Activated naive CD8-positive, alpha-beta T cell (primary cell): ENCODE measurements around the gene GABRB1.
A peak's percentile ranks its signal among the peaks of the same experiment; 100 is the strongest.

Source experiments
- H3K27ac Mint-ChIP-seq: one replicate; pipeline ENCODE4 v1.8.0; 2021; ENCODE audit warnings: mixed read lengths
- H3K27me3 Mint-ChIP-seq: one replicate; pipeline ENCODE4 v1.8.0; 2021; ENCODE audit warnings: mixed read lengths
- H3K36me3 Mint-ChIP-seq: one replicate; pipeline ENCODE4 v1.8.0; 2021; ENCODE audit warnings: mixed read lengths
- H3K4me1 Mint-ChIP-seq: one replicate; pipeline ENCODE4 v1.8.0; 2021; ENCODE audit warnings: low read depth, mixed read lengths
- H3K4me3 Mint-ChIP-seq: one replicate; pipeline ENCODE4 v1.8.0; 2021; ENCODE audit warnings: mild to moderate bottlenecking, mixed read lengths
- H3K9me3 Mint-ChIP-seq: one replicate; pipeline ENCODE4 v1.8.0; 2021; ENCODE audit warnings: low read depth, mixed read lengths

Gene GABRB1

DNA sequence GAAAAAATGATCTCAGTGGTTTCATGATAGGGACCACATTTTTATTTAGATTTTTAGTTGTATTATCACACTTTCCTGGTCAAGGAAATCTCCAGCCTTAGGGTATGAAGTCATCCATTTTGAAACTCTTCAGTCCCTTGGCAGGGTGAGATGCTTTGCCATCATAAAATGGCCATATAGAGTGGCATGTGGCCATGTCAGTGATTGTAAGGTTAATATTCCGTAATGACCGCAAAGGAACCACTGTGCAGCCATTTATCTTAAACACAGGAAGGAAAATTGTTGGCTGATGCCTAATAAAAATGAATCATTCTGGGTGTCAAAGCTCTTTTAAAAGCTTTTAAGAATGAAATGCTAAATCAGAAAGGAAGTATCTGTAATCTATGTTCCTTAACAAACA is 396.6 kb downstream of the GABRB1 start:
- no peaks in the 10 kb centered on the region for H3K27me3 Mint-ChIP-seq
- no peak overlapping the region for H3K4me3 Mint-ChIP-seq
- no peaks in the 10 kb centered on the region for H3K9me3 Mint-ChIP-seq
- H3K36me3 Mint-ChIP-seq = no peaks in the 10 kb centered on the region
- no peaks in the 10 kb centered on the region for H3K4me1 Mint-ChIP-seq
- no peak overlapping the region for H3K27ac Mint-ChIP-seq

DNA sequence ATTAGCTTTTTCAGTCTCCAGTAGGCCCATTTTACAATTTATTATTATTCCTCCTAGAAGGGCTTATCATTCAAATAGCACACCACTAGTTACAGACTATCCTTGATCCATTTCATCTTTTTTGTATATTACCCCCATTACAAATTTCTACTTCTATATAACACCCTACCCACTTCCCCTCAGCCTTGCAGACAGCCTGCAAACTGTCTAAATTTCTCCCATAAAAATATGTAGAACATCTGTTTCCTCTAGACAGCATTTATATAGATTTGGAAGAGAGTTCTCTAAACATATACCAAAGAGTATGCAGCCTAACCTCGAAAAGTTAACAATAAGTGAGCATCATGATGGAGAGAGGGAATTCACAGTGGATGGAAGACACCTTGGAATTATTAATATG is 401.4 kb downstream of the GABRB1 start:
- no peak overlapping the region for H3K4me3 Mint-ChIP-seq

DNA sequence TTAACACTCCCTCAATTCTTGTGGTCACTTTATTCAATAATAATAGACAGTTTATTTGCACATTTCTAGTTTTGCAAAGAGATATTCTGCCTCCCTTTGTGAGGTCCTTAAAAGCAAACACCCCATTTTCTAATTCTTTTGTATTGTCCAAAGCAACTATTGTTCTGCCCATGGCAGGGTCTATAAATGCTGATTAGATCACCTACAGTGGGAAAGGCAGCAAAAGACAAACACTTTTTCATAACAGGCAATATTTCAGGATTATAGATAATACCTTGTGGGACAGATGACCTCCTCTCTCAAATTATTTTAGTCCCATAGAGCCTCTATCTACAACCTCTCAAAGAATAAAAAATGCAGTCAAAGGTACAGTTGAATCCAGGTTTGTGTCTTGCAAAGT is 403.6 kb downstream of the GABRB1 start:
- Mint-ChIP-seq H3K27me3 (peaks cover 3% of the 10 kb centered on the region), H3K4me1 (no peaks in the 10 kb centered on the region), H3K36me3 (peaks cover 2% of the 10 kb centered on the region), H3K27ac (no peak overlapping the region), H3K4me3 (no peak overlapping the region), H3K9me3 (no peaks in the 10 kb centered on the region)

More for the DNA sequence above, 401.4 kb downstream of the GABRB1 start:
- Mint-ChIP-seq H3K27ac (no peak overlapping the region), H3K9me3 (no peaks in the 10 kb centered on the region), H3K27me3 (peaks cover 3% of the 10 kb centered on the region), H3K4me1 (no peaks in the 10 kb centered on the region), H3K36me3 (peaks cover 2% of the 10 kb centered on the region)

DNA sequence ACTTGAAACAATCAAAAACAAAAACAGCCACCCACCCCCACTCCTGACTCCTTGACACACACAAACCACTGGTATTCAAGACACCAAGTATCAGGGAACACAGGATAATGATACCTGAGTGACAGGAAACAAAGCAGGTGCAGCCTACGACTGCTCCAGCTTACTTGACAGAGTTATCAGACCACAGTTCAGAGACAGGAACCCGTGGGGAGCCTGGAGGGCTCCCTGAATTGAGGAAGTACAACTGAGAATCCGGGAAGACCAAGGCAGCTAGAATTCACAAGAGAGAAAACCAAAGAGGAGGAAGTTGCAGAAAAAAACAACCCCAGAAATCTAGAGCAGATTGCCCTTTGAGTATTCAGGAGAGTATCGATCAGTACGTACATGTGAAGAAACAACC is 411.6 kb downstream of the GABRB1 start:
- H3K36me3 Mint-ChIP-seq = peaks cover 4% of the 10 kb centered on the region
- H3K27ac Mint-ChIP-seq = no peak overlapping the region
- H3K4me3 Mint-ChIP-seq = no peak overlapping the region
- no peaks in the 10 kb centered on the region for H3K27me3 Mint-ChIP-seq
- H3K4me1 Mint-ChIP-seq = peaks cover 5% of the 10 kb centered on the region
- H3K9me3 Mint-ChIP-seq = no peaks in the 10 kb centered on the region

DNA sequence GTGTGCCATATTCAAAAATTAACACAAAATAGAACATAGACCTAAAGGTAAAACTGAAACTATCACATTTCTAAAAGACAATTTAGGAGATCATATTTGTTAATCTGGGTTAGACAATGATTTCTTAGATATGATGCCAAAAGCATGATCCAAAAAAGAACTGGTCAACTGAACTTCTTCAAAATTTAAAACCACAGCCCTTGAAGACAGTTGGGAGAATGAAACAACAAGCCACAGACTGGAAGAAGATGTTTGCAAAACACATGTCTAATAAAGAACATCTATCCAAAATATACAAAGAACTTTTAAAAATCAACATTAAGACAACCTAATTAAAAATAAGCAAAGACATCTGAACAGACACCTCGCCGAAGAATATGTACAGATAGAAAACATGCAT is 412.7 kb downstream of the GABRB1 start:
- Mint-ChIP-seq H3K4me1 (peaks cover 5% of the 10 kb centered on the region), H3K9me3 (no peaks in the 10 kb centered on the region), H3K4me3 (no peak overlapping the region), H3K27me3 (no peaks in the 10 kb centered on the region), H3K36me3 (peaks cover 5% of the 10 kb centered on the region), H3K27ac (no peak overlapping the region)

DNA sequence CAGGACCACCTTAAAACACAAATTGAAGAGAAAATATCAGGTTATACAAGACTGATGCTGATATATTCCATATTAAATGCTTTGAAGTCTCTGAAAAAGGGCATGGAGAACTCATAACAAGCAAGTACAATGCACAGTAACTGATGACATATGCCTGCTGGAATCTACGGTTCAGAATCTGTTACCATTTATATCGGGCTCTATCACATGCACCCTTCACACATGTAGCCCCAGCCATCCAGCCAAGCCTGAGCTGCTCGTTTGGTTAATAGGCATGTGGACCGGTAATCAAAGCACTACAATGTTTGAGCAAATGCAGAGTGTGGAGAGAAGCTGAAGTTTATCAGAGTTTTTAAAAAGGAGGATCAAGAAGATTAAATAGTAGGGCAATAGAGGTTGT is 420.3 kb downstream of the GABRB1 start:
- H3K9me3 Mint-ChIP-seq = no peaks in the 10 kb centered on the region
- H3K4me3 Mint-ChIP-seq = no peak overlapping the region
- peaks cover 18% of the 10 kb centered on the region for H3K36me3 Mint-ChIP-seq
- H3K4me1 Mint-ChIP-seq = peaks cover 5% of the 10 kb centered on the region
- peak overlapping the region; percentile 35 for H3K27ac Mint-ChIP-seq
- H3K27me3 Mint-ChIP-seq = no peaks in the 10 kb centered on the region

DNA sequence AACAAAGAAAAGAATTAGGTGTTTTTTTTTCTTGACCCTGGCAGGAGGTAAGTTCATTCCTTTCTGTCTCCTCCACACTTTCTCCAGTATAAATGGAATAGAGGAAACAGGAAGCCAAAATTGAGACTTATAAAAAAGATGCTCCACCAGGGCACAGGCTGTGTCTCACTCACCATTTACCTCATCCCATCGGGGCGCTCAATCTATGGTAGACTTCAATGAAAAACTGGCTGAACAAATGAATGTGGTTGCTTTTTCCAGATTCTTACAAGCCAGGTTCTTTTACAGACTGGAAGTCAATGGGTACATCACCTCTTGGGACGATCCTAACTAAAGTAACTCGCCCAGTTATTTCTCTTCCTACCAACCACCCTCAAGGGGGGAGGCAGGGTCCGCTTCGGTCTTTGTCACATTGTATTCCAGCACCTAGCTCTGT is 431.4 kb downstream of the GABRB1 start:
- Mint-ChIP-seq H3K4me1 (peaks cover 37% of the 10 kb centered on the region), H3K27ac (peak overlapping the region; percentile 83), H3K9me3 (no peaks in the 10 kb centered on the region), H3K36me3 (peaks cover 10% of the 10 kb centered on the region), H3K27me3 (no peaks in the 10 kb centered on the region), H3K4me3 (peak overlapping the region; percentile 91)

DNA sequence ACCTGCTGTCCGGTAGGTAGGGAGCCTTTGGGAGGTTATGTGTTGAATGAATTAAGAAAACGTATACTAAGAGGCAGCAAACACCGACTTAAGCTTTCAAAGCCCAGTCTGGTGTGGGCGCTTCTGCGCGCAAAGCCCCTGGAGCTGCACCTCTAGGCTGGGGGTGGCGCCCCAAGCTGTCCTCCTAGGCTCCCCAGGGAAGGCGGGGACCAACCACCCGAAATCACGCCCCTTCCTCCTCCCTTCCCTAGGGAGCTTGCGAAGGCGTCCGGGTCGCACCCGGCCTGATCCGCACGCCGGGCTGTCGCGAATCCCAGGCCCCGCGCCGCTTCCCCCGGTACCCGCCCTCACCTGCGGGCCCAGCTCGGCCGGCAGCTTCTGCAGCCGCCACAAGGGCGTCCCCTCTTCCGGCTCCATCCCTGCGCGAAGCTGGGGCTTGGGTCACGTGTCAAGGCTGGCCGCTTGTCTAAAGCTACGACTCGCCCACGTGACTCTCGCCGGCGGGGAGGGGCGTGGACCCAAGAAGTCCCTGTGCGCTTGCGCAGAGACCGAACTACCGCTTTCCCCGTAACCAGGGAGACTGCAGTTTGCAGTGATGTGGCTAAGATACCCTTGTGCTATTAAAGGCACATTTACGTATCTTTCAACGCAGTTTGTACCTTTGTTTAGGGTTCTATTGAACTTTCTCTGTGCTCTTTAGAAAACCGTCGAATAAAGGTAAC is 432.0 kb downstream of the GABRB1 start, which contains the start of gene COMMD8:
COMMD8 (minus strand) TSS at position 468 of the 722 bp plus-strand sequence; CDS start at position 417, 51 bp downstream.
- H3K9me3 Mint-ChIP-seq = no peaks in the 10 kb centered on the region
- H3K36me3 Mint-ChIP-seq = peaks cover 8% of the 10 kb centered on the region
- H3K27me3 Mint-ChIP-seq = no peaks in the 10 kb centered on the region
- H3K27ac Mint-ChIP-seq = peak within 1 kb of the TSS; percentile 83
- peaks cover 35% of the 10 kb centered on the region for H3K4me1 Mint-ChIP-seq
- H3K4me3 Mint-ChIP-seq = peak within 1 kb of the TSS; percentile 91

DNA sequence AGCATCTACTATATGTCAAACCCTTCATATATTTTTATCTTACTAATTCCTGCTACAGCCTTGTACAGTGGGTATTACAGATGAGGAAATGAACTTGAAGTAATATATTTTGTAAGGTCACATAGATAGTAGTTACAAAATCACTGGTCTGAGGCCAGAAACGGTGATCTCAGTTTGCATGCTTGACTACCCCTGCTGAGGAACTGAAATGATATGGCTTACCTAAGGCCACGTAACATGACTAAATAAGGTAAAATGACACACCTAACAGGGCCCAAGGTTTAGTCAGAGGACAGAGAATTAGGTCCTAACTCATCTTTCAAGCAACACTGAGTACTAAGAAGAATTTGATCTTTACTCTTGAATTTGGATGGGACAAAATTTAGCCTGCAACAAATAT is 433.6 kb downstream of the GABRB1 start:
- Mint-ChIP-seq H3K4me1 (peaks cover 30% of the 10 kb centered on the region), H3K27me3 (no peaks in the 10 kb centered on the region), H3K9me3 (no peaks in the 10 kb centered on the region), H3K27ac (no peak overlapping the region), H3K36me3 (no peaks in the 10 kb centered on the region), H3K4me3 (no peak overlapping the region)

DNA sequence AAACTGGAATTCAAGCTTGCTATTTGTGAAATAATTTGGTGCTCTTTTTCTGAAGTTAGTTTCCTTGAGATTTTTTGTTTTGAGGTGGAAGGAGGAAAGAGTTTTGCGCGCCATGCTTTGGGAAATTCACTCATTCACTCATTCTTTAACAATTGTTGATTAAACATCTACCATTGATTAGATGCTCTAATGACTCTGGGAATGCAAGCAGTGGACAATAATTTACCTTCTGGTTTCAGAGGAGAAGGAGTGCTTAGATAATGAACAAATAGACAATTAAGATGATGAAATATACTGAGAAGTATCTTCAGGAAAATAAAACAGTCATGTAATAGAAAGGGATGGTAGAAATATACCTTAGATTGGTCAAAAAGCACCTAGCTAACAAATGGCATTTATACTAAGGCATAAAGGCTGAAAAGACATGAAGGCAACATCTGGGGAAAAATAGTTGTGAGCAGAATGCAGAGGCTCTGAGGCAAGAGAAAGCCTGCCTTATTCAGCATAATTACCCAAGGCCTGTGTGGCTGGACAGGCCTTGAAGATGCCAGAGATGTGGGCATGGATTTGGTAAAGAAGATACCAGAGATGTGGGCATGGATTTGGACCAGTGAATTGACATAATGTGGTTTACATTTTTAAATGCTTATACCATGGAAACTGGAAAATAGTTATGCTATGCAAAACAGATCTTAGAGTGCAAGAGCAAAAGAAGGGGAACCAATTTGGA is 434.9 kb downstream of the GABRB1 start:
- no peaks in the 10 kb centered on the region for H3K27me3 Mint-ChIP-seq
- H3K4me3 Mint-ChIP-seq = no peak overlapping the region
- H3K4me1 Mint-ChIP-seq = peaks cover 22% of the 10 kb centered on the region
- H3K9me3 Mint-ChIP-seq = no peaks in the 10 kb centered on the region
- H3K36me3 Mint-ChIP-seq = no peaks in the 10 kb centered on the region
- no peak overlapping the region for H3K27ac Mint-ChIP-seq

DNA sequence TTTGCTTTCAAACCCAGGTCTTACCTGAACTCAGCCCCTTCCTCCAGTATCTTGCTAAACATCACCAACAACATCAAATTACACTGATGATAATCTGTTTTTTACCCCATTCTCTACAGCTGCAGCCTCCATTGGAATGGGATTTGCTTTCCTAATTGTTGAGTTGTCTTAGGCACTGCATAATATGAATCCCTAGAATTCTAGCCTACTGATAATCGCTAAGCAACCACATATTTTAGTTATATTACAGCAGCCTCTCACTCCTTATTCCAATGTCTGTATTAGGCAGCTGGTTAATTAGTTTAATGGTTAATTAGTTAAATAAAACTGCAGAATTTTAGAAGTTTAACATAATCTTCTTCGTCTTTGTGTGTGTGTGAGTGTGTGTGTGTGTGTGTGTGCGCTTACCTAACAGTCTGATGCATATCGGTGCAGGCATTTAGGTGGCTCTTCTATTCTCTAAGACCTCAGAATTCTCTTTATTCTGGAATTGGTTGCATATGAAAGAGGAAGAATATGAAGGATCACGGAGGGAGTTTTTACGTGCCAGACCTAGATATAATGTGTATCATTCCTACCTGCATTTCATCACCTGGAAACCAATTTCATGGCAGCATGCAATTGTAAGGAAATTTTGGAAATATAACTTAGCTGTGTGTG is 437.5 kb downstream of the GABRB1 start:
- Mint-ChIP-seq H3K4me1 (peaks cover 1% of the 10 kb centered on the region), H3K4me3 (no peak overlapping the region), H3K27ac (no peak overlapping the region), H3K36me3 (no peaks in the 10 kb centered on the region), H3K9me3 (no peaks in the 10 kb centered on the region), H3K27me3 (peaks cover 5% of the 10 kb centered on the region)

DNA sequence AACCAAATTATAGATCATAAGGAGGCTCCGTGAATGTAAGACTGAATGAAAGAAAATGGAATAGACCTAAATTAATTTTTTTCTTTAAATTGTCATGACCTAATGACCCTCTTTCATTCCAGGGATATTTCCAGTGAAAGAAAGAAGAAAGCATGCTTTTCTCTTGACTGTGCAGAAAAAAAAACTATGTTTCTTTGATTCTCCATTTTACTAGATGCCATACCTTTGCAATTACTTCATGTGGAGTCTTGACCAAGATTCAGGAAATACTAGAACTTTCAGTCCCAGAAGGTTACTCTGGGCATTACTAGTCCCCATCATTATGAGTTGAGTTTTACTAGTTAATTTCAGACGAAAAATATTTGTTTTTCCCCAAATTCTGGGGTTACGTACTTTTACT is 438.6 kb downstream of the GABRB1 start:
- peaks cover 5% of the 10 kb centered on the region for H3K27me3 Mint-ChIP-seq

DNA sequence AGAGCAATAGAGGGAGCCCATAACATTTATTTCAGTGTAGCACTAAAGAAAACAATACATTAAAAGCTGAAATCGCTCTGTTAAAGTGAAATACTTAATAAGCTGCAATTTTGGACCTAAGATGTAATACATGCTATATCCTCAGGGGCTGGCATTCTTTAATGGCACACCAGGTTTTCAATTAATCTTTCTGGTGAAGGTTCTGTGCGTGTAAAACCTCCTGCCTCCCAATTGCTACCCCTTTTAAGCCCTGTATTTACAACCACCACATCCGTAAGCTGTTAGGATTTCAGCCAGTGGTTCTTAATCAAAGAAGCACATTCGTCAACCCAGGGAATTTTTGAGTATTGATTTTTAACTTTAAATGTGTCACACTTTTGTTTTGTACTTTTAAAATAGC is 439.7 kb downstream of the GABRB1 start:
- Mint-ChIP-seq H3K36me3 (no peaks in the 10 kb centered on the region), H3K4me3 (no peak overlapping the region), H3K27ac (no peak overlapping the region), H3K4me1 (no peaks in the 10 kb centered on the region), H3K27me3 (peaks cover 5% of the 10 kb centered on the region), H3K9me3 (no peaks in the 10 kb centered on the region)

More for the DNA sequence above, 438.6 kb downstream of the GABRB1 start:
- Mint-ChIP-seq H3K9me3 (no peaks in the 10 kb centered on the region), H3K27ac (no peak overlapping the region), H3K4me3 (no peak overlapping the region), H3K36me3 (no peaks in the 10 kb centered on the region), H3K4me1 (no peaks in the 10 kb centered on the region)

DNA sequence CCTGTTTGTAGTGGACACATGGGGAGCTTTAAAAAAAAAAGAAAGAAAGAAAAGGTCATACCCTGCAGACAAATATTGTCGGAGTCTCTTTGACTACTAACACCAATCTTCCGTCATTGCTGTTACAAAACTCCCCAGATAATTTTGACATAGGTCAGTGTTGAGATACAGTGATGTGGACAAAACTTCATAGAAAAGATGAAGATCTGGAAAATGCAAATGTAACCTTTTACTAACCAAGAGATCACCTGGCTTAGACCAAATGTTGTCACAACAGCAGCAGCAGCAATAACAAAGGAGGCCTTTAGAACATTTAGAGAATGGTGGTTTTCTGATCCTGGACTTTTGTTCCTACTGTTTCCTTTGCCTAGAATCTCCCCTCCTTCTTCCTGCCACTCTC is 440.2 kb downstream of the GABRB1 start:
- no peak overlapping the region for H3K27ac Mint-ChIP-seq
- H3K4me3 Mint-ChIP-seq = no peak overlapping the region
- no peaks in the 10 kb centered on the region for H3K36me3 Mint-ChIP-seq
- peaks cover 5% of the 10 kb centered on the region for H3K27me3 Mint-ChIP-seq
- H3K4me1 Mint-ChIP-seq = no peaks in the 10 kb centered on the region
- H3K9me3 Mint-ChIP-seq = no peaks in the 10 kb centered on the region

DNA sequence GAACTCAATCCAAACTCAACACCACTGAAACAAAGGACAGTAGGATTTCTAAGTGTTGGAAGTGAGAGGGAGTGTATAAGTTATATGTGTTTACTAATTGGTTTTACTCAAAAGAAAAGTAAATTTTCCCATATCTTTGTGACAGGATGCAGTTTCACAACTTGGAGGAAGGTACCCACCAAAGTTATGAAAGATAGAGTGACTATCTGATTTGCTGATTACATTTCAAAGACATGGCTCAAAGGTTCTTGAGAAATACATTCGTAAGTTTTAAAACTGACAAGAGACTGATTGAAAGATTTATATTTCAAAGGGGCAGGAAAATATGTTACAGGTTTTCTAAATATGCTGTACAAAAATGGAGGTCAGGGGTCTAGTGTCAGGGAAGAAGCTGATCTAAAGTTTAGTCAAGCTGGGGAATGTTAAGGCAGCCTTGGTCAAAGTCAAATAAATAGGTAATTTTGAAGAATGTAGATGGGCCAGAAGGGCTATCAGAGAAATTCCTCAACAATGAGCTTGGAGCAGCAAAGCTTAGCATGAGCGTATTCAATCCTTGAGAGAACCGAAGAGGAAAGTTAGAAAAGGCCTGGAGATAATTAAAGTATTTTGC is 441.9 kb downstream of the GABRB1 start:
- no peak overlapping the region for H3K27ac Mint-ChIP-seq
- H3K36me3 Mint-ChIP-seq = no peaks in the 10 kb centered on the region
- no peaks in the 10 kb centered on the region for H3K4me1 Mint-ChIP-seq
- peaks cover 5% of the 10 kb centered on the region for H3K27me3 Mint-ChIP-seq
- H3K4me3 Mint-ChIP-seq = no peak overlapping the region
- no peaks in the 10 kb centered on the region for H3K9me3 Mint-ChIP-seq
